GM13976 (cell line): ENCODE data around the gene BMP8B.

Experiments used
- DNase-seq: peaks from one replicate; pipeline ENCODE4 v3.0.0; 2012; ENCODE audit warnings: low spot score
- in situ Hi-C: fragments of 300-500 bp; cut with MboI; formaldehyde crosslinking; loops from one replicate; pipeline ENCODE4 v1.12.0; 2022; ENCODE audit warnings: low sequenced_read_pairs, mixed read lengths, inconsistent platforms; ENCODE audit not compliant: unreplicated experiment
- TF ChIP-seq, protein P1 (sequence below): IDR thresholded peaks from 2 replicates; pipeline ENCODE4 v1.5.1; 2012; ENCODE audit warnings: borderline replicate concordance, mild to moderate bottlenecking; ENCODE audit not compliant: insufficient read depth; ENCODE audit errors: extremely low read depth, missing control alignments, control extremely low read depth

BMP8B gene, protein sequence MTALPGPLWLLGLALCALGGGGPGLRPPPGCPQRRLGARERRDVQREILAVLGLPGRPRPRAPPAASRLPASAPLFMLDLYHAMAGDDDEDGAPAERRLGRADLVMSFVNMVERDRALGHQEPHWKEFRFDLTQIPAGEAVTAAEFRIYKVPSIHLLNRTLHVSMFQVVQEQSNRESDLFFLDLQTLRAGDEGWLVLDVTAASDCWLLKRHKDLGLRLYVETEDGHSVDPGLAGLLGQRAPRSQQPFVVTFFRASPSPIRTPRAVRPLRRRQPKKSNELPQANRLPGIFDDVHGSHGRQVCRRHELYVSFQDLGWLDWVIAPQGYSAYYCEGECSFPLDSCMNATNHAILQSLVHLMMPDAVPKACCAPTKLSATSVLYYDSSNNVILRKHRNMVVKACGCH

DNA sequence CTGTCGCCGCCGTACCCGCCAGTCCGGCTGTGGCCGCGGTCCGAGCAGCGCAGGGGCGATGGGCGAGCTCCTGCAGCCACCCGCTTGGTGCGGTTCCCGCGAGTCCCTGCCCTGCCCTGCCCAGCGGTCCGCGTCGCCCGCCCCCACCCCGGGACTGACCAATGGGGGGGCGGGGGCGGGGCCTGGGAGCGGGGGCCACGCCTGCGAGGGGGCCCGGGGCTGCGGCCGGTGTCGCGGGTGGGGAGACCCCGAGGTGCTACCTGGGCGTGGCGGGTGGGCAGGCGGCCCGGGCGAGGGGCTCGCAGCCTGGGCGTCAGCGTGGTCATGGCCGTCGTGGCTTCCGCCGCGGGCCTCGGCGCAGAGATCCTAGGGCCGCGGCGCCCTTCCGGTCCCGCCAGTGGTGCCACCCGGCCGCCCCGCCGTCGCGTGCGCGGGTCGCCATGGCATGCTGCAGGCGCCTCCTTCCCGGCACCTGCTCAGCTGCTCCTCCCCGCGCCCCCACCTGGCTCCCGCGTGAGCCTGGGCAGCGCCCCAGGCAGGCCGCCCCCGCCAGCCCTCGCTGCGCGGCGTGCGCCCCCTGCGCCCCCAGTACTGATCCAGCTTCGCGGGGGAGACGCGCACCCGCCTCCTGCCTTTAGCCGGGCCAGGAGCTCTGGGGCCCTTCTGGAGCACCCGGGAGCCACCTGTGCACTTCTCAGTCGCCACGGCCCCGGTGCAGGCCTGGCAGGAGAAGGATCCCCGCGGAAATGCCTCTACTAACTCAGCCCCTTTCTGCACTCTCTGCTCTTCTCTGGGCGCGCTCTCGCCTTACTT lies at the start of gene BMP8B:
Gene BMP8B (minus strand): TSS at position 108 of the 813 bp plus-strand sequence. CDS start 380 bp downstream, outside the sequence.
- TF ChIP-seq, protein P1, sequence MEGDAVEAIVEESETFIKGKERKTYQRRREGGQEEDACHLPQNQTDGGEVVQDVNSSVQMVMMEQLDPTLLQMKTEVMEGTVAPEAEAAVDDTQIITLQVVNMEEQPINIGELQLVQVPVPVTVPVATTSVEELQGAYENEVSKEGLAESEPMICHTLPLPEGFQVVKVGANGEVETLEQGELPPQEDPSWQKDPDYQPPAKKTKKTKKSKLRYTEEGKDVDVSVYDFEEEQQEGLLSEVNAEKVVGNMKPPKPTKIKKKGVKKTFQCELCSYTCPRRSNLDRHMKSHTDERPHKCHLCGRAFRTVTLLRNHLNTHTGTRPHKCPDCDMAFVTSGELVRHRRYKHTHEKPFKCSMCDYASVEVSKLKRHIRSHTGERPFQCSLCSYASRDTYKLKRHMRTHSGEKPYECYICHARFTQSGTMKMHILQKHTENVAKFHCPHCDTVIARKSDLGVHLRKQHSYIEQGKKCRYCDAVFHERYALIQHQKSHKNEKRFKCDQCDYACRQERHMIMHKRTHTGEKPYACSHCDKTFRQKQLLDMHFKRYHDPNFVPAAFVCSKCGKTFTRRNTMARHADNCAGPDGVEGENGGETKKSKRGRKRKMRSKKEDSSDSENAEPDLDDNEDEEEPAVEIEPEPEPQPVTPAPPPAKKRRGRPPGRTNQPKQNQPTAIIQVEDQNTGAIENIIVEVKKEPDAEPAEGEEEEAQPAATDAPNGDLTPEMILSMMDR: no peak
- DNase-seq: peak; percentile 86
- in situ Hi-C loops: no loop called here

DNA sequence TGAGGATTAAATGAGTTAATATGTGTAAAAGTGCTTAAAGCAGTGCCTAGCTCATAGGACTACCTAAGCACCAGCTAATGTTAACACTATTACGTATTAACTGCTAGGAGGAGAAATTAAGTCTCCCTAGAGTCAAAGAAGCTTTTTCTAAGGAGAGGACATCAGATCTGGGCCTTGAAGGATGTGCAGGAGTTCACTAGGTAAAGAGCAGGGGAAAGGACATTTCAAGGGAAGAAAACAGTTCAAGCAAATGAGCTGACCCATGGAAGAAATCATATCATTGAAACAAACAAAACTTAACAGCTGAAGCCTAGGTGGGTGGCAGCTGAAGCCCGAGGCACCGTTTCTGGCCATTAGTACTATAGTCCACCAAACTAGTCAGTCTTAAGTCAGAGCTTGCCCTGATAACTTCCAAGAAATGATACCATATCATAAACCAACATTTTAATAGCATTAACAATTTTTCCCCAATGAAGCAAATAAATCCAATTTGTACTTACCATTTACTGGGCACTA lies 48.0 kb upstream of the BMP8B start:
- DNase-seq: no peak

DNA sequence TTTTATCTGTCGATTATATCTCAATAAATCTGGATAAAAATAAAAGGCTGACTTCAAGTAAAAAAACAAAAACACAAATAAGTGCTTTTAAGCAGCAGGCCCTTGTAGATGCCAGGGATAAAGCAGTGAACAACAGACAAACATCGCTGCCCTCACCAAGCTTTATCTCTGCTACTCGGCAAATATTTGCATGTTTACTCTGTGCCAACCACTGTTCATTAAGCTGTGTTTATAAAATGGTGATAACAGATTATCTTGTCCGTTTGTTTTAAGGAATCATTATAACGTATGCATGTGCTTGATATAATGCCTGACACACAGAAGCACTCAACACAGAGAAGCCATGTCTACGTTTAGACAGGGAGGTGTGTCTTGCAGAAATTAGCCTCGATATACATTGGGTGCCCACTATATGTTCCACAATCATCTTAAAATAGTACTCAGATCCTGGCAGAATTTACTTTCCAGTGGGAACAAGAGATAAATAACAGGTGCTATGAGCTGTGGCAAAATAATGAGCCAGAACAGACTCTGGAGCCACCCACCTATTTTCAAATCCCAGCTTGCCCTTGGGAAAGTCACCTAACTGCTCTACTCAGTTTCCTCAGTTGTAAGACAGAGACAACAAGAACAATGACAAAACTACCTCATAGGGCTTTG lies 47.4 kb upstream of the BMP8B start:
- in situ Hi-C loops: no loop called here
- TF ChIP-seq, protein P1: no peak
- no peak for DNase-seq

More for the DNA sequence above, 48.0 kb upstream of the BMP8B start:
- TF ChIP-seq, protein P1: no peak
- in situ Hi-C loops: no loop called here

DNA sequence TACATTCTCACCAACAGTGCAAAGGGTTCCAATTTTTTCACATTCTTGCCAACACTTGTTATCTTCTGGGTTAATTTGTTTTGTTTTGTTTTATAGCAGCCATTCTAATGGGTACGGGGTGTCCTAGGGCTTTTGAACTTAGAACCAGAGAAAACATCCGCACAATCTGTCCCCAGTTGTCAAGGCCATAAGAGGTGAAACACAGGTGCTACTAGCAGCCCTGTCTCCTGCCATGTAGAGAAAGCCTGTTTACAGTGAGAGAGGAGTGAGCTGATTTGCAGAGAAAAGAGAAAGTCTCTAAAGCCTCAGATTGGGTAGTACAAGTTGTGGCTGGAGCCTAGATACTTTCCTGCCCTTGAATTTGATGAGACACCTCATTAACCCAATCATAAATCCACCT lies 46.4 kb upstream of the BMP8B start:
- DNase-seq: no peak
- in situ Hi-C loops: no loop called here
- TF ChIP-seq, protein P1: no peak

DNA sequence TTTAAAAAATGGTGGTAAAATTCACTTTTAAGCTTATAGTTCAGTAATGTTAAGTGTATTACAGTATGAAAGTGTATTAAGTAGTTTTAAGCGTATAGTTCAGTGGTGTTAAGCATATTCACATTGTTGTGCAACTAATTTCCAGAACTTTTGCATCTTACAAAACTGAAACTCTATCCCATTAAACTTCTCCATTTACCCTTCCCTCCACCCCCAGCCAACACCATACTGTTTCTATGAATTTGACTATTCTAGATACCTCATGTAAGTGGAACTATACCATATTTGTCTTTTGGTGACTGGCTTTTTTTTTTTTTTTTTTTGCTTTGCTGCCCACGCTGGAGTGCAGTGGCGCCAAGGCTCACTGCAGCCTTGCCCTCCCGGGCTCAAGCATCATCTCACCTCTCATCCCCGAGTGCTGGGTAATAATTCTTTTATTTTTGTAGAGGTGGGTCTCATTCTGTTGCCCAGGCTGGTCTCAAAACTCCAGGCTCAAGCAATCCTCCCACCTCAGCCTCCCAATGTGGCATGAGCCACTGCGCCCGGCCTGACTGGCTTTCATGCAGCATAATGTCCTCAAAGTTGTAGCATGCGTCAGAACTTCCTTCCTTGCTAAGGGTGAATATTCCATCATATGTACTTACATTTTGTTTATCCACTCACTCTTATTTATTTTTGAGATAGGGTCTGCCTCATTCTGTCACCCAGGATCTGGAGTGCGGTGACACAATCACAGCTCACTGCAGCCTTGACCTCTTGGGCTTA lies 45.1 kb upstream of the BMP8B start:
- in situ Hi-C loops: no loop called here
- DNase-seq: no peak
- TF ChIP-seq, protein P1: no peak
